Measurements from ENCODE around the gene HINFP. TPM values are rescaled to one million over a fixed set of nuclear protein-coding genes. Genes with fewer than 3 reads are reported as not detected.
A peak's percentile ranks its signal among the peaks of the same experiment; 100 is the strongest.

Gene HINFP
- polyA plus RNA-seq, 1 experiment: 14.9 TPM

- Histone ChIP-seq H3K4me3 (ENCODE audit: low read depth, low read length) (peak overlapping the region; percentile 80), H3K27ac (ENCODE audit: low read depth, low read length) (no peak overlapping the region), H3K27me3 (ENCODE audit: control insufficient read depth, insufficient read depth, low read length) (no peaks in the 10 kb centered on the region), H3K9me3 (ENCODE audit: control insufficient read depth, insufficient read depth, low read length) (no peaks in the 10 kb centered on the region)
- ChIA-PET POLR2A (no interaction called here), CTCF (interaction anchor here (1.2 to 2.3 kb wide), 6 partner anchors 14 to 213 kb away, joined by 3 to 11 read pairs (median 6); partner anchors contain the start of gene CBL)
- TF ChIP-seq CTCF (IDR thresholded peaks at IDR 0.05; ENCODE audit: low read depth, low read length): no peak
- no peak for DNase-seq (ENCODE audit: low read depth, low spot score)
Measured at GRCh38 chr11:119108857-119109221, 12.5 kb upstream of the HINFP start.

GRCh38 chr11:119109843-119110242 lies 11.5 kb upstream of the HINFP start:
- DNase-seq (ENCODE audit: low read depth, low spot score): no peak
- Histone ChIP-seq H3K4me3 (ENCODE audit: low read depth, low read length) (no peak overlapping the region), H3K9me3 (ENCODE audit: control insufficient read depth, insufficient read depth, low read length) (no peaks in the 10 kb centered on the region), H3K27me3 (ENCODE audit: control insufficient read depth, insufficient read depth, low read length) (no peaks in the 10 kb centered on the region), H3K27ac (ENCODE audit: low read depth, low read length) (no peak overlapping the region)
- TF ChIP-seq CTCF (IDR thresholded peaks at IDR 0.05; ENCODE audit: low read depth, low read length): no peak
- CTCF ChIA-PET: interaction anchor here (1.2 to 2.3 kb wide), 5 partner anchors 15 to 212 kb away, joined by 3 to 11 read pairs (median 6); partner anchors contain the start of gene CBL
- POLR2A ChIA-PET: interaction anchor here (1.3 kb wide), 1 partner anchor 15 kb away, joined by 3 read pairs; no protein-coding TSS in a partner anchor

- H3K27ac ChIP-seq (ENCODE audit: low read depth, low read length): no peak overlapping the region
- ChIA-PET POLR2A (interaction anchor here (1.3 kb wide), 1 partner anchor 16 kb away, joined by 3 read pairs; no protein-coding TSS in a partner anchor), CTCF (interaction anchor here (2.3 kb wide), 1 partner anchor 16 kb away, joined by 6 read pairs; a partner anchor contains a TSS)
- no peak for DNase-seq (ENCODE audit: low read depth, low spot score)
- no peak for TF ChIP-seq CTCF (IDR thresholded peaks at IDR 0.05; ENCODE audit: low read depth, low read length)
- no peaks in the 10 kb centered on the region for H3K27me3 ChIP-seq (ENCODE audit: control insufficient read depth, insufficient read depth, low read length)
- H3K4me3 ChIP-seq (ENCODE audit: low read depth, low read length): no peak overlapping the region
- no peaks in the 10 kb centered on the region for H3K9me3 ChIP-seq (ENCODE audit: control insufficient read depth, insufficient read depth, low read length)
Measured at GRCh38 chr11:119110439-119110838, 10.9 kb upstream of the HINFP start.

- no peaks in the 10 kb centered on the region for H3K27me3 ChIP-seq (ENCODE audit: control insufficient read depth, insufficient read depth, low read length)
- DNase-seq (ENCODE audit: low read depth, low spot score): no peak
- no peak overlapping the region for H3K4me3 ChIP-seq (ENCODE audit: low read depth, low read length)
- ChIA-PET POLR2A (interaction anchor here (0.6 kb wide), 1 partner anchor 26 kb away, joined by 9 read pairs; no protein-coding TSS in a partner anchor), CTCF (interaction anchor here (0.5 to 1.6 kb wide), 3 partner anchors 34 to 95 kb away, joined by 3 to 6 read pairs (median 5); no protein-coding TSS in a partner anchor)
- no peak for TF ChIP-seq CTCF (IDR thresholded peaks at IDR 0.05; ENCODE audit: low read depth, low read length)
- no peak overlapping the region for H3K27ac ChIP-seq (ENCODE audit: low read depth, low read length)
- H3K9me3 ChIP-seq (ENCODE audit: control insufficient read depth, insufficient read depth, low read length): no peaks in the 10 kb centered on the region
Measured at GRCh38 chr11:119111361-119111925, 9.9 kb upstream of the HINFP start.

- no peak for TF ChIP-seq CTCF (IDR thresholded peaks at IDR 0.05; ENCODE audit: low read depth, low read length)
- Histone ChIP-seq H3K27me3 (ENCODE audit: control insufficient read depth, insufficient read depth, low read length) (no peaks in the 10 kb centered on the region), H3K27ac (ENCODE audit: low read depth, low read length) (no peak overlapping the region), H3K9me3 (ENCODE audit: control insufficient read depth, insufficient read depth, low read length) (no peaks in the 10 kb centered on the region), H3K4me3 (ENCODE audit: low read depth, low read length) (no peak overlapping the region)
- no peak for DNase-seq (ENCODE audit: low read depth, low spot score)
- CTCF ChIA-PET: interaction anchor here (0.5 to 1.6 kb wide), 5 partner anchors 33 to 226 kb away, joined by 3 to 6 read pairs (median 3); no protein-coding TSS in a partner anchor
- POLR2A ChIA-PET: no interaction called here
Measured at GRCh38 chr11:119112314-119113020, 8.9 kb upstream of the HINFP start.
